HepG2 (cell line): ENCODE data around the gene ZSCAN20. TPM values are rescaled to one million over a fixed set of nuclear protein-coding genes. Genes with fewer than 3 reads are reported as not detected.

ENCODE experiments used
- ATAC-seq: fragments of 200-7000 bp; cut with Tn5 transposase; 3 replicates; pipeline ENCODE4 v1.9.1; 2020; ENCODE audit warnings: mild to moderate bottlenecking, moderate library complexity
- BruUV-seq: library from RNA; stranded (reverse); fragments of 400-500 nt; replicated peaks from 2 replicates; lab custom pipeline; 2021; lab: Mats Ljungman, UMichigan
- CTCF ChIA-PET: fragments of 300-600 bp; formaldehyde crosslinking; extraction: SDS; loops from one replicate; lab custom pipeline; 2021; ENCODE audit warnings: low total read pairs, inconsistent platforms, low intra/inter-chr PET ratio; lab: Yijun Ruan, JAX
- POLR2A ChIA-PET: fragments of 350-600 bp; sonication (Branson Sonifier 250); formaldehyde crosslinking; loops from one replicate; lab custom pipeline; 2020; ENCODE audit warnings: antibody characterized with exemption, inconsistent platforms; lab: Yijun Ruan, JAX
- DNase-seq: peaks from one replicate; pipeline ENCODE4 v3.0.0-alpha.2; 2015; ENCODE audit warnings: low spot score
- FAIRE-seq: peaks from 3 replicates; lab custom pipeline; 2011; peaks lifted over from hg19 to GRCh38; lab: Jason Lieb, UNC
- H2AFZ ChIP-seq: one replicate; pipeline ENCODE4 v1.6.1; 2011; ENCODE audit warnings: low read length, inconsistent platforms
- H3K27ac ChIP-seq: fragments of 300-600 bp; 3 replicates; pipeline ENCODE4 v1.8.0; 2011; ENCODE audit warnings: mixed run types, mild to moderate bottlenecking, mixed read lengths, low read length, inconsistent platforms; ENCODE audit not compliant: insufficient read depth; ENCODE audit errors: extremely low read length
- H3K27me3 ChIP-seq, 2 experiments: fragments of 200-600 bp in 1 of 2; 2 replicates in 1 of 2; 3 replicates in 1 of 2; pipeline versions ENCODE4 v1.6.0 to v1.8.0; 2011; ENCODE audit warnings: low read length in 2 of 2, mild to moderate bottlenecking in 2 of 2, moderate library complexity in 2 of 2, inconsistent platforms in 1 of 2; ENCODE audit not compliant: insufficient read depth in 2 of 2, control insufficient read depth in 1 of 2
- H3K36me3 ChIP-seq, 2 experiments: fragments of 200-600 bp in 1 of 2; replicated peaks in 1 of 2; 2 replicates in 1 of 2; 3 replicates in 1 of 2; pipeline versions ENCODE4 v1.5.1 to v1.8.0; 2011; ENCODE audit warnings: low read length in 2 of 2, inconsistent platforms in 1 of 2; ENCODE audit not compliant: insufficient read depth in 2 of 2, control insufficient read depth in 1 of 2
- H3K4me1 ChIP-seq: 2 replicates; pipeline ENCODE4 v1.5.1; 2012; ENCODE audit warnings: low read length, inconsistent platforms; ENCODE audit not compliant: insufficient read depth
- H3K4me2 ChIP-seq: 2 replicates; pipeline ENCODE4 v1.6.0; 2011; ENCODE audit warnings: low read depth, low read length, inconsistent platforms
- H3K4me3 ChIP-seq, 3 experiments: fragments of 200-600 bp in 1 of 3; sonication (generic), shearing (Covaris generic) in 1 of 3; replicated peaks in 1 of 3; 2 replicates each; pipeline ENCODE4 v1.5.1; 2011 to 2016; ENCODE audit warnings: low read length in 3 of 3, inconsistent platforms in 2 of 3, low read depth in 2 of 3, mild to moderate bottlenecking in 2 of 3, control low read depth in 1 of 3, mixed read lengths in 1 of 3; ENCODE audit not compliant: insufficient read depth in 1 of 3
- H3K79me2 ChIP-seq: one replicate; pipeline ENCODE4 v1.6.1; 2011; ENCODE audit warnings: low read length, inconsistent platforms; ENCODE audit not compliant: insufficient read depth
- H3K9ac ChIP-seq: 2 replicates; pipeline ENCODE4 v1.6.0; 2011; ENCODE audit warnings: mild to moderate bottlenecking, low read depth, low read length, inconsistent platforms; ENCODE audit not compliant: insufficient read depth
- H3K9me3 ChIP-seq: 2 replicates; pipeline ENCODE4 v1.5.1; 2012; ENCODE audit warnings: mild to moderate bottlenecking, low read length
- H4K20me1 ChIP-seq: 2 replicates; pipeline ENCODE4 v1.6.0; 2011; ENCODE audit warnings: inconsistent platforms, mild to moderate bottlenecking, low read length, moderate library complexity; ENCODE audit not compliant: insufficient read depth
- CSRNP2 ChIP-seq: sonication (generic); formaldehyde crosslinking; conservative IDR thresholded peaks from 2 replicates; pipeline ENCODE4 v1.8.0; 2022; ENCODE audit warnings: low read depth, missing genetic modification reagents
- MTA3 ChIP-seq: sonication (generic); formaldehyde crosslinking; IDR thresholded peaks from 2 replicates; pipeline ENCODE4 v1.4.0; 2020; ENCODE audit warnings: missing genetic modification reagents
- MTF2 ChIP-seq: sonication (generic); formaldehyde crosslinking; IDR thresholded peaks from 2 replicates; pipeline ENCODE4 v1.5.0; 2020; ENCODE audit warnings: missing genetic modification reagents, borderline replicate concordance
- NCOA5 ChIP-seq: sonication (generic); formaldehyde crosslinking; IDR thresholded peaks from 2 replicates; pipeline ENCODE4 v1.4.0; 2020; ENCODE audit warnings: missing genetic modification reagents
- PCBP2 ChIP-seq: fragments of 200-400 bp; formaldehyde crosslinking; optimal IDR thresholded peaks from 2 replicates; pipeline ENCODE3; 2018; ENCODE audit warnings: low read length, low read depth; ENCODE audit not compliant: poor library complexity, severe bottlenecking
- REL ChIP-seq: sonication (generic); formaldehyde crosslinking; conservative IDR thresholded peaks from 2 replicates; pipeline ENCODE4 v1.8.0; 2022; ENCODE audit warnings: mild to moderate bottlenecking, missing genetic modification reagents, moderate library complexity
- UBTF ChIP-seq: sonication (generic); formaldehyde crosslinking; IDR thresholded peaks from 2 replicates; pipeline ENCODE4 v1.4.0; 2020; ENCODE audit warnings: mild to moderate bottlenecking, missing genetic modification reagents
- YEATS4 ChIP-seq: sonication (generic); formaldehyde crosslinking; IDR thresholded peaks from 2 replicates; pipeline ENCODE4 v1.4.0; 2020; ENCODE audit warnings: missing genetic modification reagents, borderline replicate concordance
- ZBTB7A ChIP-seq: sonication (generic); formaldehyde crosslinking; IDR thresholded peaks from 2 replicates; pipeline ENCODE4 v1.8.0; 2022; ENCODE audit warnings: mild to moderate bottlenecking, missing genetic modification reagents
- ZNF138 ChIP-seq: sonication (generic); formaldehyde crosslinking; IDR thresholded peaks from 2 replicates; pipeline ENCODE4 v1.5.0; 2020; ENCODE audit warnings: mild to moderate bottlenecking, low read depth, missing genetic modification reagents
- ZNF225 ChIP-seq: sonication (generic); formaldehyde crosslinking; IDR thresholded peaks from 2 replicates; pipeline ENCODE4 v1.4.0; 2020; ENCODE audit warnings: mild to moderate bottlenecking, missing genetic modification reagents
- ZNF510 ChIP-seq: sonication (generic); formaldehyde crosslinking; IDR thresholded peaks from 2 replicates; pipeline ENCODE4 v1.4.0; 2020; ENCODE audit warnings: low read depth, mild to moderate bottlenecking, missing genetic modification reagents
- ZNF749 ChIP-seq: sonication (generic); formaldehyde crosslinking; IDR thresholded peaks from 2 replicates; pipeline ENCODE4 v1.8.0; 2022; ENCODE audit warnings: mild to moderate bottlenecking, missing genetic modification reagents, moderate library complexity, borderline replicate concordance
- WGBS: methylation state at CpG from one replicate; pipeline ENCODE4 v1.1.6; 2017; ENCODE audit warnings: low lambda C conversion rate; 5-methylcytosine and 5-hydroxymethylcytosine counted together
- in situ Hi-C: cut with HindIII; loops from 2 replicates; pipeline ENCODE4 v1.10.0; 2017; ENCODE audit warnings: low pct_unique_long_range_greater_than_20kb; ENCODE audit not compliant: extremely low pct_ligation_motif_present
- intact Hi-C: fragments of 100-400 bp; cut with micrococcal nuclease; formaldehyde crosslinking; loops from one replicate; pipeline ENCODE4 v1.10.0; 2022; ENCODE audit not compliant: unreplicated experiment
- polyA plus RNA-seq, 8 experiments: library from polyadenylated mRNA; depleted of rRNA in 3 of 8; stranded (reverse) in 7 of 8; unstranded in 1 of 8; fragments of >200 nt; fragmentation: Illumina TruSeq in 4 of 8; extraction: Trizol in 4 of 8; gene quantifications; 2 replicates each; pipeline versions ENCODE4 v1.2.1 to v1.2.3, GENCODE V29; 2011 to 2016; ENCODE audit warnings: low read depth in 4 of 8, missing spikeins in 1 of 8, mixed read lengths in 1 of 8; ENCODE audit not compliant: insufficient read depth in 1 of 8
- total RNA-seq, 5 experiments: library from RNA; depleted of rRNA; stranded (reverse); fragments of >200 nt; fragmentation: Illumina TruSeq; extraction: Trizol; gene quantifications; 2 replicates each; pipeline ENCODE4 v1.2.3, GENCODE V29; 2016; ENCODE audit warnings: low read depth in 1 of 5

The ZSCAN20 gene
- total and polyA plus RNA-seq, 2 of the 13 experiments (the other 11 are each of a cell fraction or from before 2014, with no cell fraction given), result 1.1 to 2.8 TPM

DNA sequence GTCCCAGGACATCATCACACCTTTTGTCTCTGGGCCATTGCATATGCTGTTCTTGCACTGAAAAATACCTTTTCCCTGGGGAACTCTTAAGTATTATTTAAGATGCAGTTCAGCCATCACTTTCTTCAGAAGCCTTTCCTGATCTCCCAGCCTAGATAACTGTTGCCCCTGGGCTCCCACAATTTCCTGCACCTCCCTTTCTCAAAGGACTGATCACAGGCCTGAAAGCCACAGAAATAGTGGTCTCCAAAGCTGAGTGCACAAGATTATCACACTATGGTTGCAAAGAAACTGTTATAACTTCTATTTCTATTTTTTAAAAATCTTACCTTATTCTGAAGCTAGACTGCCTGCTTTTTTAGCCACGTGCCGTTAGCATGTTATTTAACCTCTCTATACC is 2.8 kb upstream of the ZSCAN20 start:
- BruUV-seq, result no TSS peak
- Histone ChIP-seq H3K27ac (no peak overlapping the region), H2AFZ (no peak overlapping the region), H3K36me3 (no peaks in the 10 kb centered on the region), H3K4me2 (no peak overlapping the region)
- DNase-seq, result no peak
- intact Hi-C loops, result loop anchor here (2.0 to 5.0 kb wide), 2 partner anchors 175 to 342 kb away; no protein-coding TSS in a partner anchor
- no peak for ATAC-seq
- POLR2A ChIA-PET, result no interaction called here
- TF ChIP-seq CSRNP2 (CRISPR knock-in tag) (no peak), ZNF749 (CRISPR knock-in tag) (no peak), ZBTB7A (CRISPR knock-in tag) (no peak), ZNF138 (no peak), MTA3 (CRISPR knock-in tag) (no peak), REL (CRISPR knock-in tag) (no peak), UBTF (no peak), NCOA5 (no peak), ZNF225 (no peak), ZNF510 (CRISPR knock-in tag) (no peak), PCBP2 (no peak), MTF2 (CRISPR knock-in tag) (no peak), YEATS4 (CRISPR knock-in tag) (no peak)
- TF ChIP-seq, all 625 proteins: peak for 0
- in situ Hi-C loops, result loop anchor here (10.0 kb wide), 1 partner anchor 95 kb away; no protein-coding TSS in a partner anchor
- CTCF ChIA-PET, result interaction anchor here (1.7 kb wide), 1 partner anchor 174 kb away, joined by 8 read pairs; no protein-coding TSS in a partner anchor
- peaks cover 0 to 9% of the 10 kb centered on the region in 2 experiments; a peak in 2 of 5 replicates for H3K27me3 ChIP-seq
- 48% methylated on average over 2 of the region's 2 CpGs for WGBS
- no peaks in the 10 kb centered on the region for H3K9me3 ChIP-seq
- FAIRE-seq, result no peak
- no peak overlapping the region for H3K9ac ChIP-seq
- no peaks in the 10 kb centered on the region for H4K20me1 ChIP-seq
- H3K79me2 ChIP-seq, result peaks cover 4% of the 10 kb centered on the region
- H3K4me3 ChIP-seq, result no peak overlapping the region
- H3K4me1 ChIP-seq, result peaks cover 29% of the 10 kb centered on the region
